Testis (tissue), 3 donors: ENCODE data around the gene LMNTD2. TPM values are rescaled to one million over a fixed set of nuclear protein-coding genes. Genes with fewer than 3 reads are reported as not detected.

Experiments
- DNase-seq: peaks from one replicate; pipeline ENCODE4 v3.0.0-alpha.2; 2019
- H3K27ac ChIP-seq, 2 donors: fragments of 200-600 bp; sonication (generic); one replicate each; pipeline ENCODE4 v1.5.1; 2019
- H3K27me3 ChIP-seq: fragments of 200-600 bp; sonication (generic); one replicate; pipeline ENCODE4 v1.5.1; 2019
- H3K36me3 ChIP-seq: fragments of 200-600 bp; sonication (generic); one replicate; pipeline ENCODE4 v1.5.1; 2017; ENCODE audit warnings: low read depth; ENCODE audit errors: missing control alignments
- H3K4me1 ChIP-seq: fragments of 200-600 bp; sonication (generic); one replicate; pipeline ENCODE4 v1.5.1; 2019
- H3K4me3 ChIP-seq, 2 donors: fragments of 200-600 bp; sonication (generic); one replicate each; pipeline ENCODE4 v1.5.1; 2017 to 2019
- H3K9me3 ChIP-seq: fragments of 200-600 bp; sonication (generic); one replicate; pipeline ENCODE4 v1.5.1; 2017
- CTCF ChIP-seq, 3 experiments: fragments of 450-650 bp in 2 of 3; fragments of 200-600 bp in 1 of 3; sonication (generic) in 1 of 3; IDR thresholded peaks; one replicate each; pipeline ENCODE4 v1.5.1; 2016 to 2019; ENCODE audit warnings: antibody characterized with exemption in 3 of 3, mild to moderate bottlenecking in 2 of 3, moderate library complexity in 1 of 3
- POLR2A ChIP-seq: fragments of 450-650 bp; IDR thresholded peaks from one replicate; pipeline ENCODE4 v1.6.1; 2017; ENCODE audit warnings: antibody characterized with exemption, mild to moderate bottlenecking, moderate library complexity
- WGBS, 2 donors: methylation state at CpG; one replicate each; pipeline ENCODE4 v1.1.5; 2018; 5-methylcytosine and 5-hydroxymethylcytosine counted together
- intact Hi-C: fragments of 100-400 bp; cut with DNase I; formaldehyde crosslinking; loops from one replicate; pipeline ENCODE4 v1.15.1; 2023; ENCODE audit warnings: low total_unique reads
- polyA plus RNA-seq: library from polyadenylated mRNA; stranded (reverse); fragments of 350-450 nt; fragmentation: Illumina TruSeq; extraction: RNeasy Lipid Tissue Mini Kit (QIAGEN cat#74804); gene quantifications from one replicate; pipeline ENCODE4 v1.2.3, GENCODE V29; 2014; ENCODE audit warnings: low read depth, low replicate concordance; ENCODE audit not compliant: insufficient read depth
- total RNA-seq, 2 donors: library from RNA; depleted of rRNA; stranded (reverse); fragments of >200 nt; gene quantifications; one replicate each; pipeline ENCODE4 v1.2.3, GENCODE V29; 2016

The LMNTD2 gene
- total and polyA plus RNA-seq, 3 donors from 2014 or later, result 26.1 to 59.9 (median 29.2) TPM

GRCh38 chr11:532527-532985, 28.0 kb downstream of the LMNTD2 start:
- Histone ChIP-seq H3K4me1 (peaks cover 23% of the 10 kb centered on the region), H3K9me3 (no peaks in the 10 kb centered on the region), H3K36me3 (no peaks in the 10 kb centered on the region), H3K4me3 (no peak overlapping the region), H3K27ac (no peak overlapping the region), H3K27me3 (no peaks in the 10 kb centered on the region)
- TF ChIP-seq POLR2A (no peak), CTCF (IDR thresholded peaks at IDR 0.05) (no peak)
- intact Hi-C loops, result no loop called here
- no peak for DNase-seq
- WGBS, 2 donors, result 88 to 94% methylated on average over 18 to 23 of the region's 23 CpGs

- TF ChIP-seq CTCF (IDR thresholded peaks at IDR 0.05), result no peak
- TF ChIP-seq POLR2A, result no peak
- Histone ChIP-seq H3K27ac (no peak overlapping the region), H3K36me3 (no peaks in the 10 kb centered on the region), H3K4me1 (peaks cover 18% of the 10 kb centered on the region), H3K27me3 (no peaks in the 10 kb centered on the region), H3K4me3 (no peak overlapping the region), H3K9me3 (no peaks in the 10 kb centered on the region)
- WGBS, 2 donors, result 88 to 90% methylated on average over 16 to 18 of the region's 18 CpGs
- intact Hi-C loops, result no loop called here
- no peak for DNase-seq
Observed at GRCh38 chr11:531919-532526, 28.5 kb downstream of the LMNTD2 start.

GRCh38 chr11:530960-531831, 29.3 kb downstream of the LMNTD2 start:
- TF ChIP-seq POLR2A, result no peak
- TF ChIP-seq CTCF (IDR thresholded peaks at IDR 0.05), result no peak
- Histone ChIP-seq H3K9me3 (no peaks in the 10 kb centered on the region), H3K36me3 (no peaks in the 10 kb centered on the region), H3K27me3 (no peaks in the 10 kb centered on the region), H3K4me1 (peaks cover 12% of the 10 kb centered on the region), H3K4me3 (no peak overlapping the region), H3K27ac (no peak overlapping the region)
- 85 to 91% methylated on average over 18 to 28 of the region's 28 CpGs for WGBS, 2 donors
- no peak for DNase-seq
- intact Hi-C loops, result no loop called here

GRCh38 chr11:529728-530411, 30.7 kb downstream of the LMNTD2 start:
- Histone ChIP-seq H3K27ac (no peak overlapping the region), H3K27me3 (no peaks in the 10 kb centered on the region), H3K36me3 (no peaks in the 10 kb centered on the region), H3K4me3 (no peak overlapping the region), H3K4me1 (peaks cover 9% of the 10 kb centered on the region), H3K9me3 (no peaks in the 10 kb centered on the region)
- intact Hi-C loops, result no loop called here
- WGBS, 2 donors, result 87 to 90% methylated on average over 5 to 18 of the region's 18 CpGs
- no peak for DNase-seq
- TF ChIP-seq CTCF (IDR thresholded peaks at IDR 0.05) (no peak), POLR2A (no peak)
